Breast epithelium (tissue), 3 donors: ENCODE results near the gene SLC30A3.

Experiments used
- POLR2AphosphoS5 ChIP-seq, 3 donors: sonication (generic); formaldehyde crosslinking; IDR thresholded peaks; one replicate each; pipeline ENCODE4 v1.6.1; 2017; ENCODE audit warnings: antibody characterized with exemption in 3 of 3
- TF ChIP-seq, protein P1 (sequence below), 3 donors: fragments of 450-650 bp; IDR thresholded peaks; one replicate each; pipeline ENCODE4 v1.5.1; 2016 to 2017; ENCODE audit warnings: antibody characterized with exemption in 3 of 3, mild to moderate bottlenecking in 3 of 3, moderate library complexity in 3 of 3

GRCh38 chr2:27211943-27212625 is 50.8 kb downstream of the SLC30A3 start, which contains the start of the genes ATRAID and SLC5A6:
- TF ChIP-seq POLR2AphosphoS5 (IDR thresholded peaks at IDR 0.05), result peak; percentile 79 to 91 (median 83)
- TF ChIP-seq, protein P1, sequence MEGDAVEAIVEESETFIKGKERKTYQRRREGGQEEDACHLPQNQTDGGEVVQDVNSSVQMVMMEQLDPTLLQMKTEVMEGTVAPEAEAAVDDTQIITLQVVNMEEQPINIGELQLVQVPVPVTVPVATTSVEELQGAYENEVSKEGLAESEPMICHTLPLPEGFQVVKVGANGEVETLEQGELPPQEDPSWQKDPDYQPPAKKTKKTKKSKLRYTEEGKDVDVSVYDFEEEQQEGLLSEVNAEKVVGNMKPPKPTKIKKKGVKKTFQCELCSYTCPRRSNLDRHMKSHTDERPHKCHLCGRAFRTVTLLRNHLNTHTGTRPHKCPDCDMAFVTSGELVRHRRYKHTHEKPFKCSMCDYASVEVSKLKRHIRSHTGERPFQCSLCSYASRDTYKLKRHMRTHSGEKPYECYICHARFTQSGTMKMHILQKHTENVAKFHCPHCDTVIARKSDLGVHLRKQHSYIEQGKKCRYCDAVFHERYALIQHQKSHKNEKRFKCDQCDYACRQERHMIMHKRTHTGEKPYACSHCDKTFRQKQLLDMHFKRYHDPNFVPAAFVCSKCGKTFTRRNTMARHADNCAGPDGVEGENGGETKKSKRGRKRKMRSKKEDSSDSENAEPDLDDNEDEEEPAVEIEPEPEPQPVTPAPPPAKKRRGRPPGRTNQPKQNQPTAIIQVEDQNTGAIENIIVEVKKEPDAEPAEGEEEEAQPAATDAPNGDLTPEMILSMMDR (IDR thresholded peaks at IDR 0.05), result no peak
